Pericardium fibroblast (primary cell): Measurements from ENCODE around the gene PPM1K. TPM values are rescaled to one million over a fixed set of nuclear protein-coding genes. Genes with fewer than 3 reads are reported as not detected.

ENCODE experiments used
- total RNA-seq: library from RNA; depleted of rRNA; stranded (reverse); fragments of >200 nt; gene quantifications from 2 replicates; pipeline ENCODE4 v1.2.3, GENCODE V29; 2015

The PPM1K gene
- 1.8 and 6.9 TPM in 2 replicates for total RNA-seq

DNA sequence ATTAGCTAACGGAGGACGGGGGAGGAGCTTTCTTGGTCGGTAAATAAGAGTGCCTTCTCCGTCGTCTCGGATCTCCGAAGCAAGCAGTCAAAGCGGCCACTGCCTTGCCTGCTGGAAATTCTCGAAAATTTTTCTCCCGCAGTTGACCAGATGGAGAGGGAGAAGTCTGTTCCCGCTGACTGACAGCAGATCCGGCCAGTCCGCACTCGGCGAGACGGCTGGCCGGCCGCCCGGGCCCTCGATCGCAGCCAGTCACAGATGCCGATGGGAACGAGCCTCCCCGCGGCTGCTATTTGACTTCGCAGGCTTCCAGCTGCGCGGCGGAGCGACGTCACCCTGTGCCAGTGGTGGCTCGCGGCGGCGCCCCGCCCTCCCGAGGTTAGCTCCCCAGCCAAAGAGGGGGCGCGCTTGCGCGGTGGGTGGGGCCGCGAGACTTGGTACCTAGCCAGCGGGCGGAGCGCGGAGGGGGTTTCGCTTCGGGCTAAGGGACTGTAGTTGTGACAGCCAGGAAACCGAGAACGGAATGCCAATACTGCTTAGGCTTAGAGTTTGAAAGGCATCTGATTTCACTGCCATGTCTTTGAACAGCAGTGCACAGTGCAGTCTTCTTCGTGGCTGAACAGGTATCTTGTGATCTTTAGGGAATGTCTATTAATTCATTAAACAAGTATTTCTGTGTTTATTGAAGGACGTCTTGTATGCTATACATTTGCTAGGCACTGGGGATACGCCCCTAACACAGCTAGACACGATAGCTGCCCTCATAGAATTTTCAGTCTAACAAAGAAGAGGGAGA is at the start of gene PPM1K:
TSS of gene PPM1K (minus strand) at position 123 of the 796 bp plus-strand sequence. CDS start 5,978 bp downstream, outside the sequence.

Other genes with a start within 250 kb of the PPM1K start
- under 0.01 and 0.23 TPM in 2 replicates for gene ABCG2, start 125.9 kb downstream of the PPM1K start, total RNA-seq
- 1.2 and 1.4 TPM in 2 replicates for gene HERC6, start 94.3 kb upstream of the PPM1K start, total RNA-seq
- gene HERC5, start 172.6 kb upstream of the PPM1K start, total RNA-seq = 0.23 and 0.34 TPM in 2 replicates
- 74.3 and 83.5 TPM in 2 replicates for gene PYURF, start 239.2 kb upstream of the PPM1K start, total RNA-seq